ENCODE data around the gene HOXA7.

The HOXA7 gene

DNA sequence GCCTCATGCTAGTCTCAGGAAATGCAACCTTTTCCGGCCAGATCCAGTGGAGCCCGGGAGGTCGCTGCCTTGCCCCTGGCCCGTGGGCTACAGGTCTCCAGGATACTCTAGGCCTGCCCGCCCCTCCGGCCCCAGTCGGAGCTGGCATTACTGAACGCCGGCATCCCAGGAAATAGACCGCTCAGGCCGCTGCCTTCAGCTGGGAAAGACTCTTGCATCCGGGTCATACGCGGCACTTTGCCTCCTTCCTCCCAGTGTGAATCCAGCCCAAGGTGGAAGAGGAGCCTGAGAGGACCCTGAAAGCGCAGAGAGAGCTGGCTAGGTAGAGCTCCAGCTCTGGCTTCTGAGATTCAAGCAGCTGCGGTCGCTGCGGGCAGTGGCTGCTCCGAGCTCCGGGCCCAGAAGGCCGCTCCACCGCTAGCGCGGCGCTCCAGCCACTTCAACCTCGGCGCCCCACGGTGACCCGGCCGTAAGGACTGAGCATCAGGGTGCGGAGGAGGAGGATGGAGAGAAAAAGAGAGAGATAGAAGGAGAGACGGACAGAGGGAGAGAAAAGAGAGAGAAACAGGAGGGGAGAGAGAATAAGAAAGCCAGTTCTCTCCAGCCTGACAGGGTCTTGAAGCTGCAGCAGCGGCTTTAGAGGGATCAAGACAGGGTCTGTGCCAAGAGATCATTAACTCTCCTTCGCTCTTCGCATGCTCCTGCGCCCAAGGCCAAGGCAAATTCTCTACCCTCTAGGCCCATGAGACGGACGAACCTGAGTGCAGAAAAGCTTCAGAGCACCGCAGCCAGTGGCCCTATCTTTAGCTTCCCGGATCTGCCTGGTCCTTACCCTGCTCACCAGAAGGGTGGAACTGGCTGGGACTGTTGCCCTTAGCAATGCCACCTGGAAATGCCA is 19.4 kb upstream of the HOXA7 start:
- Histone ChIP-seq H3K4me1 (peaks cover 0 to 10% (median 0%) of the 10 kb centered on the region in 10 experiments; a peak in 3 of 20 replicates), H3K27ac (no peak overlapping the region), H3K27me3 (peaks cover 100% of the 10 kb centered on the region in 11 experiments), H3K9me3 (replicated peaks in 1 of 11) (peaks cover 23 to 46% (median 33%) of the 10 kb centered on the region in 11 experiments), H3K9ac (no peak overlapping the region), H3K4me2 (no peak overlapping the region), H3K4me3 (no peak overlapping the region), H4K20me1 (peaks cover 0 to 72% (median 48%) of the 10 kb centered on the region in 11 experiments; a peak in 18 of 22 replicates), H3K36me3 (no peaks in the 10 kb centered on the region)
- no peak for TF ChIP-seq Cebpa-rat (IDR thresholded peaks at IDR 0.05)

DNA sequence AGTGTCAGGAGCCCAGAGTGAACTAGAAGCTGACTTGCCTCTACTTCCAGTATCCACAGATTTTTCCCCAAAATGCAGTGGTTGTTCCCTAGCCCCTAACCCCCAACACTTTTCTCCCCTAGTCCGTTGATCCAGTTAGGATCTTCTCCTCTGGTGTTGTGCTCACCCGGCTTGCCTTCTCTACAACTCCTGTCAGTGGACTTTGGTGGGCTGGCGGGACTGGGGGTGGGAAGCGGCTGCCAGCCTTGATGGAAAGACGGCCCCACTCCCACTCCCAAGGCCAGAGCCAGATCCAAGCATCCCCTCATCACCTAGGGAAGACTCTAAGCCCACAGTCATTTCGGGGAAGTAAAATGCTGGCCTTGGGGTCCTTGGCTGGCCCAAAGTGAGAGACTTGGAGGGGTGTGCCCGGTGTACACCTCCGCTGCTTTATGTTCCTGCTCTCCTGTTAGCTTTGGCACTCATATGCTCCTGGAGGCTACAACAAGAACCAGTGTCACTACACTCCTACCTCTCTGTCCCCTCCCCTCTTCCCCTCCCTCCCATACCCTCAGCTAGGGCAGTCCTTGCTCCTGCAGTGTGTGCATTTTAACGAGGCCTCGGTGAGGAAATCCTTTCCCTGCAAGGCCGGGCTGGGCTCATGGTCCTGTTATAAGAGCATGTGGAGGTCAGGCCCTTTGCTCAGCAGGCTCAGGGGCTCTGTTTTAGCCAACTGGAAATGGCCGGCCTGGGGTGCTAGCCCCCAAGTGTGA is 18.6 kb upstream of the HOXA7 start:
- no peak overlapping the region for H3K27ac ChIP-seq
- no peak overlapping the region for H3K4me2 ChIP-seq
- no peak overlapping the region for H3K9ac ChIP-seq
- H3K9me3 ChIP-seq (replicated peaks in 1 of 11), result peaks cover 23 to 42% (median 33%) of the 10 kb centered on the region in 11 experiments
- H3K4me3 ChIP-seq, result no peak overlapping the region
- peaks cover 0 to 72% (median 50%) of the 10 kb centered on the region in 11 experiments; a peak in 18 of 22 replicates for H4K20me1 ChIP-seq
- H3K27me3 ChIP-seq, result peaks cover 100% of the 10 kb centered on the region in 11 experiments
- H3K4me1 ChIP-seq, result peaks cover 0 to 10% (median 0%) of the 10 kb centered on the region in 10 experiments; a peak in 3 of 20 replicates
- TF ChIP-seq Cebpa-rat (IDR thresholded peaks at IDR 0.05), result no peak
- H3K36me3 ChIP-seq, result no peaks in the 10 kb centered on the region

GRCh38 chr7:27173956-27174873 is 17.7 kb upstream of the HOXA7 start, which contains the start of gene HOXA10:
TSS of gene HOXA10 (minus strand) at chr7:27174320. CDS start at chr7:27174306, 14 bp downstream.
- no peak within 1 kb of the TSS for H3K27ac ChIP-seq
- H4K20me1 ChIP-seq, result peaks cover 0 to 79% (median 58%) of the 10 kb centered on the region in 11 experiments; a peak in 18 of 22 replicates
- peak within 1 kb of the TSS; percentile 24 to 72 (median 50); a peak in 19 of 22 replicates for H3K4me2 ChIP-seq
- no peak within 1 kb of the TSS for H3K9ac ChIP-seq
- peaks cover 0 to 10% (median 0%) of the 10 kb centered on the region in 10 experiments; a peak in 4 of 20 replicates for H3K4me1 ChIP-seq
- TF ChIP-seq Cebpa-rat (IDR thresholded peaks at IDR 0.05), result no peak
- H3K9me3 ChIP-seq (replicated peaks in 1 of 11), result peaks cover 23 to 33% (median 26%) of the 10 kb centered on the region in 11 experiments
- H3K36me3 ChIP-seq, result no peaks in the 10 kb centered on the region
- peak within 1 kb of the TSS; percentile 4 to 60 (median 42); a peak in 16 of 20 replicates for H3K4me3 ChIP-seq
- H3K27me3 ChIP-seq, result peaks cover 100% of the 10 kb centered on the region in 11 experiments

- peak overlapping the region; percentile 24 to 72 (median 50); a peak in 19 of 22 replicates for H3K4me2 ChIP-seq
- H3K27me3 ChIP-seq, result peaks cover 100% of the 10 kb centered on the region in 11 experiments
- H3K9ac ChIP-seq, result no peak overlapping the region
- no peak overlapping the region for H3K27ac ChIP-seq
- peaks cover 23 to 33% (median 26%) of the 10 kb centered on the region in 11 experiments for H3K9me3 ChIP-seq (replicated peaks in 1 of 11)
- H3K4me3 ChIP-seq, result peak overlapping the region; percentile 4 to 60 (median 42); a peak in 16 of 20 replicates
- peaks cover 0 to 86% (median 65%) of the 10 kb centered on the region in 11 experiments; a peak in 18 of 22 replicates for H4K20me1 ChIP-seq
- no peaks in the 10 kb centered on the region for H3K36me3 ChIP-seq
- TF ChIP-seq Cebpa-rat (IDR thresholded peaks at IDR 0.05), result no peak
- H3K4me1 ChIP-seq, result peaks cover 0 to 10% (median 0%) of the 10 kb centered on the region in 10 experiments; a peak in 4 of 20 replicates
Measured at GRCh38 chr7:27173511-27173955, 17.1 kb upstream of the HOXA7 start.

- peak overlapping the region; percentile 24 to 72 (median 50); a peak in 19 of 22 replicates for H3K4me2 ChIP-seq
- H4K20me1 ChIP-seq, result peaks cover 0 to 91% (median 71%) of the 10 kb centered on the region in 11 experiments; a peak in 18 of 22 replicates
- peak overlapping the region; percentile 4 to 60 (median 42); a peak in 16 of 20 replicates for H3K4me3 ChIP-seq
- no peak overlapping the region for H3K9ac ChIP-seq
- peaks cover 23 to 38% (median 26%) of the 10 kb centered on the region in 11 experiments for H3K9me3 ChIP-seq (replicated peaks in 1 of 11)
- peaks cover 100% of the 10 kb centered on the region in 11 experiments for H3K27me3 ChIP-seq
- no peaks in the 10 kb centered on the region for H3K36me3 ChIP-seq
- TF ChIP-seq Cebpa-rat (IDR thresholded peaks at IDR 0.05), result no peak
- H3K4me1 ChIP-seq, result peaks cover 0 to 10% (median 0%) of the 10 kb centered on the region in 10 experiments; a peak in 4 of 20 replicates
- H3K27ac ChIP-seq, result no peak overlapping the region
Measured at GRCh38 chr7:27172823-27173510, 16.5 kb upstream of the HOXA7 start.

- H3K27ac ChIP-seq, result no peak overlapping the region
- no peak overlapping the region for H3K9ac ChIP-seq
- H3K9me3 ChIP-seq (replicated peaks in 1 of 11), result peaks cover 23 to 38% (median 26%) of the 10 kb centered on the region in 11 experiments
- peaks cover 0 to 98% (median 77%) of the 10 kb centered on the region in 11 experiments; a peak in 18 of 22 replicates for H4K20me1 ChIP-seq
- no peak for TF ChIP-seq Cebpa-rat (IDR thresholded peaks at IDR 0.05)
- no peaks in the 10 kb centered on the region for H3K36me3 ChIP-seq
- peaks cover 0 to 10% (median 0%) of the 10 kb centered on the region in 10 experiments; a peak in 5 of 20 replicates for H3K4me1 ChIP-seq
- H3K27me3 ChIP-seq, result peaks cover 100% of the 10 kb centered on the region in 11 experiments
- H3K4me2 ChIP-seq, result no peak overlapping the region
- H3K4me3 ChIP-seq, result no peak overlapping the region; a peak in 2 of 20 replicates
Measured at GRCh38 chr7:27172315-27172774, 15.9 kb upstream of the HOXA7 start.

DNA sequence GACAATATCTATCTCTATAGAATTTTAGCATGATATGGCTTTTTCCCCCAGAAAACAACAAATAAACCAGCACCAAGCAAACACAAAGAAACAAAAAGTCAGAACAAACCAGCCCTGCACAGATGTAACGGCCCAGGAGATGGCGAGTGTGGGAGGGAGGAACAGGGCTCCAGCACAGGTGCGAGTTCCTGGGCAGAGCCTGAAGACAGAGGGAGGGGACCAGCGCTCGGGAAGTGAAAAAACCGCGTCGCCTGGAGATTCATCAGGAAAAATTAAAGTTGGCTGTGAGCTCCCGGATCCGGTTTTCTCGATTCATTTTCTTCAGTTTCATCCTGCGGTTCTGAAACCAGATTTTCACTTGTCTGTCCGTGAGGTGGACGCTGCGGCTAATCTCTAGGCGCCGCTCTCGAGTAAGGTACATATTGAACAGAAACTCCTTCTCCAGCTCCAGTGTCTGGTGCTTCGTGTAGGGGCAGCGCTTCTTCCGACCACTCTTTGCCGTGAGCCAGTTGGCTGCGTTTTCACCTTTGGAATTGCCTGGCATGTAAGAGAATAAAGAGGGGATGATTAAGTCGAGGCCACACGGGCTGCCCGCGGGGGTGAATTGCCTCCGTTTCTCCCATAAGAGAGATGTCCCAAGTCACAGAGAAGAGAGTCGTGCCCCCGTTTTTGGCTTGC is 15.3 kb upstream of the HOXA7 start:
- peaks cover 0 to 98% (median 83%) of the 10 kb centered on the region in 11 experiments; a peak in 19 of 22 replicates for H4K20me1 ChIP-seq
- no peaks in the 10 kb centered on the region for H3K36me3 ChIP-seq
- no peak overlapping the region for H3K4me3 ChIP-seq
- H3K27ac ChIP-seq, result no peak overlapping the region
- peaks cover 100% of the 10 kb centered on the region in 11 experiments for H3K27me3 ChIP-seq
- TF ChIP-seq Cebpa-rat (IDR thresholded peaks at IDR 0.05), result no peak
- peak overlapping the region in 2 of 11 experiments; percentile 3 to 22; a peak in 2 of 22 replicates for H3K4me2 ChIP-seq
- H3K9ac ChIP-seq, result no peak overlapping the region
- peaks cover 0 to 15% (median 0%) of the 10 kb centered on the region in 10 experiments; a peak in 5 of 20 replicates for H3K4me1 ChIP-seq
- peaks cover 23 to 40% (median 27%) of the 10 kb centered on the region in 11 experiments for H3K9me3 ChIP-seq (replicated peaks in 1 of 11)
